Left colon (tissue), 2 donors: ENCODE results near the gene DENND1A. TPM values are rescaled to one million over a fixed set of nuclear protein-coding genes. Genes with fewer than 3 reads are reported as not detected.
"Not testable (repeated sequence)": the region's sequence is repeated elsewhere in the genome, so short reads cannot be mapped to it uniquely, and the experiment has no call there.

Experiments
- ATAC-seq: fragments of 200-7000 bp; cut with Tn5 transposase; one replicate; pipeline ENCODE4 v1.9.1; 2020; ENCODE audit warnings: mild to moderate bottlenecking, moderate library complexity
- DNase-seq, 2 donors: peaks; one replicate each; pipeline ENCODE4 v3.0.0-alpha.2; 2020
- intact Hi-C, 2 donors: fragments of 100-400 bp; cut with DNase I in 1 of 2; cut with micrococcal nuclease in 1 of 2; formaldehyde crosslinking; loops; one replicate each; pipeline versions ENCODE4 v1.11.2 to v1.14.0; 2022; cut with DNase I, micrococcal nuclease
- total RNA-seq, 2 donors: library from RNA; stranded (reverse); fragmentation: NEBNext Ultra II Directional; extraction: Animal tissue kit (Norgen Biotek cat#: 25700); gene quantifications; one replicate each; pipeline ENCODE4 v1.2.1, GENCODE V29; 2021
- donor health status: DM: no; HTN: no; CAD: no.
- donor health status: DM: yes; HTN: yes; CAD: no.

The DENND1A gene
- total RNA-seq, 2 donors from 2014 or later, result 28.8 to 36.8 TPM

DNA sequence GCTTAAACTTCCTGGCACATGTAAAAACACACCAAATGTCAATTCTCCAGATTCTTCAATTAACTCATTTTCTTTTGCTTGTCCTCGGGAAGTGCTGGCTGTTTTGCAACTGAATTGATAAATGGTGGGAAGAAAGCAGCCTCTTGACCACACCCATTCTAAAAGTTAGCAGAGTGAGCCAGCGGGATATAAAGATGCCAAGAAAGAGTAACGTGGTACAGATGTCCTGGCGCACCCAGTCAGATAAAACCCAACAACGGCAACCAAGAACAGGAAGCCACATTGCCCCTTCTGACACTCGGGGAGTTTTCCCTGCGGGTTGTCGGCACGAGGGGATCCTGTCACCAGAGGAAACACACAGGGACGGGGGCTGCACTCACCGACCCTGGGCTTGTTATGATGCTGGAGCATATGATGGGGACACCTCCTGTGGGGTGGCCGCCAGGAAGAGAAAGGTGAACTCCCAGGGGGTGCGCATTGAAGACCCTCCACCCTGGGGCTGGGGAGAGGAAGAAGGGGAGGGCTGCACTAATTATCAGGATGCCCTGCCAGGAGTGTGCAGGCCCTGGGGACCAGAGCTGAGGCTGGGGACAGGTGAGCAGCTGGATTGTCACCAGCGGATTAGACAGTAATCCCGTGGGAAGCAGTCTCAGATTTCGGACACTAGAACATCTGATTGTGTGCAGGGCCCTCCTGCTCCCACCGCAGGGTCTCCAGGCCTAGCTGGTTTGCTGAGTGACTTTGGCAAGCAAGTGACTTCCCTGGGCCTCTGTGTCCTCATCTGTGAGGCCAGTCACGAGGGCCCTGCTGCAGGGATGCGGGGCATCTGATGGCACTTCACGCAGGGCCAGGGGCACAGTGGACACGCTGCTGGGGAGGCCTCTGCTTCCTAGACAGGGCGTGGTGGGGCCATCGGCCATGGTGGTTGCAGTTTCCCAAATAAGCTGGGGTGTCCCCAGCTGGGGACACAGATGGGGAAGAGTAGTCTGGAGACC, 514.7 kb downstream of the DENND1A start:
- DNase-seq (peak in 1 of 2 donors; percentile 6), ATAC-seq (no peak)
- intact Hi-C loops, result no loop called here

DNA sequence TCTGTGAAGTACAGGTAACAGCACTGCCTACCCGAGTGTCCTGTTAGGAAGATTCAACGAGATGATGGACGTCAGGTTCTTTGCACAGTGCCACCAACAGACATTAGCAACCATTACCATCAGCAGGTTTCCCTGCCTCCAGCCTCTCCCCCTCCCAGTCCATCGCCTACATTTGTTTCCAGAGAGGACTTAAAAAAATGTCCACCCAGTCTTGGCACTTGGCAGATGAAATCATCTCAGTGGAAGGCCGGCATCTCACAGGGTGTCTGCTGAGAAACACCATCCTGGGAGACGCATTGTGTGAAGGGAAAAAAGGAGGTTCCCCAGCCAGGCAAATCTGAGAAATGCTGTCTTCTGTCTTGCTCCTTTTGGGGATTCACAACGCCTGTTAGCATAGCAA, 515.7 kb downstream of the DENND1A start:
- ATAC-seq (no peak), DNase-seq (no peak)
- intact Hi-C loops, result no loop called here

DNA sequence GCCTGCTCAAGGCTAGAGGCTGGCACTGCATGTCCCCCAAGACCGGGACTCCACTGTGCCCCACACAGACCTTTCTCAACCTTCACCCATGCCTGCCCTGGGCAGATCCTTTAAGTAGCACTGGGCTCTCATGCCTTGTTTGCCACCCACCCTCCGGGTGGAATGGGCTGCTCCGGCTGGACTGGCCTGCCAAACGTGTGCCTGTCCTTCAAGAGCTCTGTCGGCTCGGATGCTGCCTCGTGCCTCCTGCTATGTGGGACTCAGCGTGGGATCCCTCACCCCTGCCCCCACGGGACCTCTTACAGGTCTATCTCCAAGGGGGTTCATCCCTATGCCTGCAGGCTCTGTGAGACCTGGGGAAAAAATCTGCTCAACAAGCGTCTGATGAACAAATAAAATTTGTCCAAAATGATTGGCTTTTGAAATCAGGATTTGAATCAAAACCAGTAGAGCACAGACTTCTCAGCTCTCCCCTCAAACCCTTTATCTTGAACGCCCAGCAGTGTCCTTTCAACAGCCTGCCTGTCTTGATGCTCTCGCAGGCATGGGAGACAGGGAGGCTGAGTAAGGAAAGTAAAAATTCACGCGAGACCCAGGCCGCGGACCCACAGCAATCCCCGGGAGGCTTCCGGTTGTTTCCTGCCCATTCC, 517.6 kb downstream of the DENND1A start:
- DNase-seq (no peak), ATAC-seq (no peak)
- intact Hi-C loops, result no loop called here

DNA sequence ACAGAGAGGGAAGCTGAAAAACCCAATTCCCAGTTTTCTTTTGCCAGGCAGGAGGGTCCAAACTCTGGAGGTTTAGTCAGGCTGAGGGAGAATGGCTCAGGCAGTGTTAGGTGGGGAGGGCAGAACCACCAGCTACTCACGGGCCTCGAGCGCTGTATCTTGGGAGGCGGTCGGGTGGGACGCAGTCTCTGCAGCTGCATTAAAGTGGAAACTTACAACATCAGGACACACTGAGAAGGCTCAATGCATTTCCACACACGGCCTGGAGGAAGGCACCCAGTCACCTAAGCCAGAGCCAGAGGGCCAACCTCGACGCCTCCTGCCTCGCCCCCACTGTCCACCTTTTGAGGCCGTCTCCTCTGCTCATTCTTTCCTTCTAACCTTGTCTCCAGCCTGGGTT, 518.3 kb downstream of the DENND1A start:
- ATAC-seq (no peak), DNase-seq (no peak)
- intact Hi-C loops, result no loop called here

DNA sequence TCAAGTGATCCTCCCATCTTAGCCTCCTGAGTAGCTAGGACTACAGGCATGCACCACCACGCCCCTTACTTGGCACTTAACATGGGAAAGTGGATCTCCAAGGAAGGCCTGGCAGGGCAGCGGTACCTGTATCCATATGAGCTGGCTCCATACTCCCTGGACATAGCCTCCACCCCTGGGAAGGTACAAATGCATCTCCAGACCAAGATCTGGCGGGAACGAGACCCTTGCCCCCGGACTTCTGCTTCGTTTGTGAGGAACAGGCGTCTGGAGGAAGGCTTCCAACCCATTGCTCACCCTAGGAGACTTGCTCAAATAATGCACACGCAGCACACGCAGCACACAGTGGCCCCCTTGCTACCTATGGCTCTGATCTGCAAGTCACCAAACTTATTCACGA, 518.7 kb downstream of the DENND1A start:
- no peak for DNase-seq

DNA sequence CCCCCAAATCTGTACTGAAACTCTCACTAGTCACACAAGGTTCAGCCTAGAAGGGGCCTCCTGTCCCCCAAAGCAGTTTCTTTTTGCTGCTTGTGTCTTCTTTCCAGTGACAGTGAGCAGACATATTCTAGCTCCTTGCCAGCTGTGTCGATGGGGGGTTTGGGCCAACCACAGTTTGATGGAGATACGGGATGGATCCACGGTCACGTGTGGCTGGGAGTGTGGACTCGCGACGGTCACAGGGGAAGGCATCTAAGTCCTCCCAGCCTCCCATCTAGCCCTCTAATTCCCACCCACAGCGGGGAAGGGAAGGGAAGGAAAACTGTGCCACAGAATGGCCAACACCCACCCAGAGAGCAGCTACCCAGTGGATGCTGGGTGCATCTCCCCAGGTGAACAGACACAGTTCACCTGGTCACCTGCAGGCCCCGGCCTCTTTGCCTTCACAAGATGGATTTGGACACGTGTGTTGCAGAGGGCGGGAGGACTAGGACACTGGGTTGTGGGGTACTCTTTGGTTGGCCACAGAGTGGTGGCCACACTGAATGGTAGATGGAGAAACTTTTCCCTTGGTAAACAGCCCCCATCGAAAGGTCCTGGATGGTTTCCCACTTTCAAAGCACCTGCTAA, 519.5 kb downstream of the DENND1A start:
- intact Hi-C loops, result no loop called here
- no peak for DNase-seq
- ATAC-seq, result no peak

More for the DNA sequence above, 518.7 kb downstream of the DENND1A start:
- ATAC-seq, result no peak
- intact Hi-C loops, result no loop called here

DNA sequence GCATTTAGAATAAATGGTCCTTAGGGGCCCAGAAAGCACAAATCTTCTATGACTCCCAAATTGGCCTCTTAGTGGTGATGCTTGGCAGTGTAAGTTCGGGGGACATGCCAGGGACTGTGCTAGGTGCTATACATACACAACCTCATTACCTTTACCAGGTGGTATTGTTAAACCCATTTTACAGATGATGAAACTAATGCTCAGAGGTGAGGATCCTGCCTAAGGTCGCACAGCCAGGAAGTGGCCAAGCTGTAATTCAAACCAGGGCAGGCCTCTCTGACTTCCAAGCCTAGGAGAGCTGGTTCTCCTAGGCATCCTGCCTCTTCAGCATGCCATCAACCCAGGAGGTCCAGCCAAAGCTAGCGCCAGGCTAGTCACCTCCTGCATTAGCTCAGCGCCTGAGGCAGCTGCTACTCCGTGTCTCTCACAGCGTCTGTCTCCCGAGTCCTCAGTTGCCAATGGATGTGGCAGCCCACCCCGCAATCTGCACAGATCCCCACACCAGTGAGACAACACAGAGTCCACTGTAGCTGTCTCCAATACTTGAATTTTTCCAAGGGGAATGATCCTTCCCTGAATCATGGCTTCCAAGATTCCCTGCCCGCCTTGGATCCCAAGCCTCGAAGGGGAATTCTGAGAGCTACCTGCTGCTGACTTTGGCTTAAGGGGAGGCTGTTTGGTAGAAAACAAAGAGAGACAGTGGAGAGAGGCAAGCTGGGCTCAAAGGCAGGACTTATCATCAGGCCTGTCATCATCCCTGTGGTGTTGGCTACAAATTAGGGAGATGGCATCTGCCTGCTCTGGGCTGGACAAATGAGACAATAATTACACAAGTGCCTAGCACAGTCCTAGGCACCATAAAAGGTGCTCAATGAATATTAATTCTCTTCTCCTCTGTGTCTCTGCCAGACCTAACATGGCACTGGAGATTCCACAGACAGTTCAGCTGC, 521.3 kb downstream of the DENND1A start:
- intact Hi-C loops, result no loop called here
- ATAC-seq, result no peak
- no peak for DNase-seq

DNA sequence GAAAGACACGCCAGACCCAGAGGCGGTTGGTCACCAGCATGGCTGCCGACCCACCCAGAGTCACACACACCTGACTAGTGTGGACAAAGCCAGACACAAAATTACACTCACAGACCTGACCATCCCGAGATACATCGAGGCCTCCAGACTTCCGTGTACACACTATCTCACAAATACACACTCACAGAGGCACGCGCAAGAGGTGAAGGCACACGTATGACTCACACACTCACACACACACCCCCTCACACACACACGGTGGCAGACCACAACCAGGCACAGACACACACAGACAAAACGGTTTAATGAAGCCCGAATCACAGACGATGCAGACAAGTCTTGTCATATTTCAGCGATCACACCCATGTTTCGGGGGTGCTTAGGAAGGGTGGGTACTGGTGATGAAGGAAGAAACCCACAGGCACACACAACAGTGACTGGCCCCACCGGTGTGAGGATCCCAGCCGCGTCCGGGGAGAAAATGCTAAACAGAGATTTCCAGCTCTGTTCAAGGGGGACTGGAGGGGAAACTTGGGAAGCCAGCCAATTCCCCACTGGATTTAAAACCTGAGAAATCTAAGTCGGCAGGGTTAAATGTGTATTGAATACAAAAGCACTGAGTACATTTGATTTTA, 522.6 kb downstream of the DENND1A start:
- intact Hi-C loops, result no loop called here
- ATAC-seq (no peak), DNase-seq (no peak)

DNA sequence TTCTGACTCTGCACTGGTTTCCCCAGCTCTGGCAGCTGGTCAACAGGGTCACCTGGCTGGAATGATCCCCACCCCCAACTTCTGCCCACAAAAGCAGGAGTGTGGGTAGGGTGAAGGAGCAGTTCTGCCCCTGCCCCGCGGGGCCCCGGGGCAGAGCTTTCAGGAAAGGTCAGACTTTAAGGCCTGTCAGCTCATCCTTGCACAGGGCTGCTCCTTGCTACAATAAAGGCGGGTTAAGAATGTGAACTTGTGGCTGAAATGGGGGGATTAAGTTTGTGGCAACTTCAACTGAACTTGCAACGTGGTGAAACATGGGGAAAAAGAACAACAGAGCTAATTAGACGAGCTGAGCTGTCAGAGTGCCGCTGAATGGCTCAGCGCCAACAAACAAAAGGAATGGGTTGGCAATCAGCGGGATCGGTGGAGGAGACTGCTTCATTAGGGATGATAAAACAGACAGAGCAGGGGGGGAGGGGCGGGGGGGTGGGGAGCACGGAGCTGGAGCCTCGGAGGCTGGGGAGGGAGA, 523.2 kb downstream of the DENND1A start:
- ATAC-seq (no peak), DNase-seq (no peak)
- intact Hi-C loops, result no loop called here

DNA sequence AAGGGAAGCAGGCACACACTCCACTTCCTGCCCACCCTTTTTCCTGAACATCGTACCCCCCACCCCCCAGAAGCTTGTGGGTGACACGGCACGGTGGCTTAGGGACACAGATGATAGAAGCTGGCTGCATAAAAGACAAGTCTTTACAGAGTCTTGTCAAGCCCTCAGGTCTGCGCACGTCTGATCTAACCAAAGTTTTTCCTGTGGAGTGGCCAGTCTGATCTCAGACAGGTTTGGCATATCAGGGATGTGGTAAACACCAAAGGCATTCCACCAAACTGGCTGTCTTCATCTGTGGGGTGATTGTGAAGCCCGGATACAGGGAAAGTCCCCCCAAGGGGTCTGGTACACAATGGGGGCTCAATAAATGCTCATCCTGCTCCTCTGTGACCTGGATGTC, 523.9 kb downstream of the DENND1A start:
- ATAC-seq, result no peak
- intact Hi-C loops, result no loop called here
- no peak for DNase-seq

DNA sequence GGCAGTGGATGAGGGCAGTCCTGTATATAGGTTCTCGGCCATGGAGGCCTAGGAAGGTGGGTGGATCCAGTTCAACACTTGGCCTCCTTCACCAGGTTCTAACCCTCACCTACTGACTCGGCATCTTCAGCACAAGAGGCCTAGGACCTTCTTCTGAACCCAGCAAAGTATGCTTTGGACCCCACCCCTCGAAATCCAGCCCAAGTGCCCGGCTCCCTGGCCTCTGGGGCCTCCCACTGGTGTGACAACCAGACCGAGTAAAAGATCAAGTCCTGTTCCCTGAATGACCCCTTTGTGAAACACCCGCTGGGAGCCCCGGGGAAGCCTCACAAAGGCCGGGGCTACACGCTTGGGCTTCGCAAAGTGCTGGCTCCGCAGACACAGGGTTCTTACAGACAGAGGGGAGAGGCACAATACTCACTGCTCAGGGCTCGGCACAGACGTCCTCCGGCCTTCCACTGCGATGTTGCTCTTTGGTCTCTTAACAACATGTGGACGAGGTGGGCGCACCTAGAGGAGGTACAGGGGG, 526.9 kb downstream of the DENND1A start:
- ATAC-seq, result no peak
- intact Hi-C loops, result no loop called here
- no peak for DNase-seq

DNA sequence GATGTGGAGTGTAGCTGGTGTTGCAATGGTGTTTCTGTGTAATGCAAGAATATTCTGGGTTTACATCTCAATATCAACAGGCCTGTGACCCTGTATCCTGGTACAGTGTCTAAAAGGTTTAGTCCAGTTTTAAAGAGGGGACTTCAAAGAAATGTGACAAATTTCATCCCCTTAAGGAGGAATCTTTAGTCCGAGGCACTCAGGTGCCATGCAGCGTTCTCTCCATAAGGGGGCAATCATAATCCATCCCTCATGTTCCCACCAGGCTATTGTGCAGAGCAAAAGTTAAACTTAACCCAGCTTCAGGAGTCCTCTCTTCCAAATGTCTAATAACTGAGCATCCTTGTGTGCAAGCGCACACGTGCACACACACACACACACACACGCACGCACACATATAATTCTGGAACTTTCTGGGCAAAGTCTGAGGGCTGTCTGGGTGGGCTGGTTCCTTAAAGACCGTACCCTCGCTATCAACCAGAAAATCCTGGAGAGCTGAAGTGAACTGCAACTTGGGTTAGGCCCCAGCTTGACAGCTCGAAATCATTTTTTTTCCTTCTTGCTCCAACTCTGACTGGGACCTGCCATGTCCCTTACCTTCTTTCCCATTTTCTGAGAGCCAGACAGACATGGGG, 527.9 kb downstream of the DENND1A start:
- intact Hi-C loops, result no loop called here
- DNase-seq, result peak in 1 of 2 donors; percentile 31
- ATAC-seq, result peak; percentile 88

DNA sequence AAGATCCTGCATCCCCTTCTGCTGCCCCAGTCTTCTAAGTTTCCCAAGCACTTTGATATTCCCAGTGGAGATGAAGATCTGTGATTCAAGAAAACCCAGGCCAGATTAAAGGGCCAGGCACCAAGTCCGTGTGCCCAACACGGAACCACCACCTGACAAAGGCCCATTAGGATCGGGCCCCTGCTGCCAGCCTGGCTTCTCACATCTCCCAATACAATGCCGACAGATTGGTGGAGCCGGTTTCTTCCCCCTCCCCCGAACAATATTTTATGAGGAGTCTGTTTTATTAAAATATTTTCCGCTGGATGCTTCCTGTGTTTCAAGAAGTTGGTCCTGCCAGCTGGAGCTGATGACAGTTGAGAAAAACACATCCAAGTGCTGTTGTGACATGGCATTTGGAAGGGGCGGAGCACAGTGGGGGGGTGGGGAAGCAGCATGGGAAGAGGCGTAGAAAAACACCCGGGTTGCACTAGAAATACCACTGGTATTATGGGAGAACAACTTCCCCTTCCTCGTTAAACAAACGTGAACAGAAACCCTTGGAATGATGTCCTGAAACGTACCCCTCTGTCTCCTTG, 528.9 kb downstream of the DENND1A start:
- ATAC-seq (no peak), DNase-seq (no peak)
- intact Hi-C loops, result no loop called here

DNA sequence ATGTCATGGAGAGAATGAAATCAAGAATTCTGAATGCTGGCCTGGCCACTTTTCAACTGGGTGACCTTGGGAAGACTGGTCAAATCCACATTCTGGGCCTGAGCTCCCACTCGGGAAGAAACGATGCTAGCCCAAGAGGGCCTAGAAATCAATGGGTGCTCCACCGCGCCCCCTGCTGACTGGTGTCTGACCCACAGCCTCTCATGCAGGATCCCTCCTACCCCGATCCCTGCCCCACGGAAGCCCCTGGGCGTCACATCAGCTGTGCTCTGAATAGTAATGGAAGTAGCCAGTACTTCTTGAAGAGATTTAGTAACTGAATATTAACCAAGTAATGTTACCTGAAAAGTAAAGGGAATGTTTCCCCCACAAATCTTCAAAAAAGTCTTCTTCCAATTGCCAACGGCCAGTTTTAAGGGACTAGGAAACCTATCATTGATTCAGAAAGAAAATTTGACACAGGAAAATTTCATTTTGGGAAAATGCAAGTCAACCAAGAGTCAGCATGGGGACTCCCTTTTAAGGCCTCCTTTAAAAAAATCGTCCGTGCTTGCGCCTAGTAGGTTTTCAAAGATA, 530.0 kb downstream of the DENND1A start:
- intact Hi-C loops, result no loop called here
- DNase-seq, result peak in 1 of 2 donors; percentile 29
- no peak for ATAC-seq

DNA sequence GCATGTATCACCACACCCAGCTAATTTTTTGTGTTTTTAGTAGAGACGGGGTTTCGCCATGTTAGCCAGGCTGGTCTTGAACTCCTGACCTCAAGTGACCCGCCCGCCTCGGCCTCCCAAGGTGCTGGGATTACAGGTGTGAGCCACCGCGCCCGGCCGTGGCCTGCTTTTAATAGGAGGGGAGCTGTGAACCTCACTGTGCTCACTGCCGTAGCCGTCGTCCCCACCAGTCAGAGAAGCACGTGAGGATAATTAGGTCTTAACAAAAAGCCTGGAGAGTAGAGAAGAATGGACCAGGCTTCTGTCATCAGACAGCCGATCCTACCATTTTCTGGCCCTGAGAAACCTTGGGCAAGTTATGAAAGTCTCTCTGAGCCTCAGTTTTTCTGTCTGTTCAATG, 531.0 kb downstream of the DENND1A start:
- intact Hi-C loops, DNase-seq, ATAC-seq: not testable (repeated sequence)

DNA sequence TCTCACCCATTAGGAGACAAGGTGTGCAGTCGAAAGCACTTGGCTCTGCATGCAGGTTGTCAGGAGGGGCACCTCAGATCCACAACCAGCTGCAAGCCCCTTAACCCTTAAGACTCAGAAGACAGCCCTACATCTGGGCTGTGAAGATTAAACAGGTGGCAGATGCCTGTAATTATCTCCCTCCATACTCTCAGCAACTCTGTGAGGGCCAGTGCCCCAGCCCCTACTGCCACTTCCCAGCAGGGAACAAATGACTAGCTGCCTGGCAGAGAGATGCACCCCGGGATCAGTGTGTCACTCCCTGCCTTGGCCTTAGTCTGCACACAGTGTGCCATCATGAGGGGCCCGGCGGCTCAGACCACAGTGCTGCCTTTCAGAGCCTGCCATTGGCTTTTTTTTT, 532.0 kb downstream of the DENND1A start:
- intact Hi-C loops, result no loop called here
- DNase-seq (no peak), ATAC-seq (no peak)
